Endothelial cell of umbilical vein (primary cell): ENCODE results near the gene FAM3B. TPM values are rescaled to one million over a fixed set of nuclear protein-coding genes. Genes with fewer than 3 reads are reported as not detected.

Experiments used
- BruUV-seq: library from RNA; stranded (reverse); fragments of 400-500 nt; replicated peaks from 2 replicates; lab custom pipeline; 2021; lab: Mats Ljungman, UMichigan
- CTCF ChIA-PET: fragments of 300-600, 350-600 bp; sonication (Branson Sonifier 250); formaldehyde crosslinking; loops from one replicate; lab custom pipeline; 2021; ENCODE audit warnings: antibody characterized with exemption, inconsistent platforms; lab: Charles Lee
- POLR2A ChIA-PET: fragments of 300-600, 350-600 bp; sonication (Branson Sonifier 250); formaldehyde crosslinking; loops from one replicate; lab custom pipeline; 2021; ENCODE audit warnings: antibody characterized with exemption, inconsistent platforms; lab: Charles Lee
- DNase-seq: peaks from one replicate; pipeline ENCODE4 v3.0.0-alpha.2; 2011; ENCODE audit warnings: low read depth, low spot score
- FAIRE-seq: peaks from 2 replicates; lab custom pipeline; 2011; peaks lifted over from hg19 to GRCh38; lab: Jason Lieb, UNC
- H2AFZ ChIP-seq: 2 replicates; pipeline ENCODE4 v1.6.0; 2012; ENCODE audit warnings: low read depth, low read length, control low read depth, inconsistent platforms
- H3K27ac ChIP-seq: 2 replicates; pipeline ENCODE4 v1.5.1; 2011; ENCODE audit warnings: low read depth, mild to moderate bottlenecking, control low read depth, low read length, moderate library complexity; ENCODE audit not compliant: insufficient read depth
- H3K27me3 ChIP-seq, 2 experiments: 2 replicates each; pipeline versions ENCODE4 v1.6.0 to v1.6.1; 2011; ENCODE audit warnings: low read length in 2 of 2, mixed read lengths in 1 of 2; ENCODE audit not compliant: control insufficient read depth in 2 of 2, insufficient read depth in 2 of 2
- H3K36me3 ChIP-seq, 2 experiments: 2 replicates in 1 of 2; 3 replicates in 1 of 2; pipeline ENCODE4 v1.5.1; 2011; ENCODE audit warnings: low read length in 2 of 2, mild to moderate bottlenecking in 1 of 2, moderate library complexity in 1 of 2; ENCODE audit not compliant: control insufficient read depth in 2 of 2, insufficient read depth in 2 of 2; ENCODE audit errors: extremely low read depth in 1 of 2
- H3K4me1 ChIP-seq: 3 replicates; pipeline ENCODE4 v1.5.1; 2011; ENCODE audit warnings: mild to moderate bottlenecking, low read length; ENCODE audit not compliant: control insufficient read depth, insufficient read depth; ENCODE audit errors: extremely low read depth
- H3K4me2 ChIP-seq: 2 replicates; pipeline ENCODE4 v1.6.1; 2011; ENCODE audit warnings: low read length, control low read depth, mixed read lengths; ENCODE audit not compliant: insufficient read depth
- H3K4me3 ChIP-seq, 3 experiments: fragments of 200-600 bp in 1 of 3; sonication (generic), shearing (Covaris generic) in 1 of 3; replicated peaks in 1 of 3; 2 replicates each; pipeline ENCODE4 v1.5.1; 2011 to 2016; ENCODE audit warnings: control low read depth in 3 of 3, low read length in 3 of 3, mild to moderate bottlenecking in 2 of 3, inconsistent platforms in 1 of 3, low read depth in 1 of 3, moderate library complexity in 1 of 3; ENCODE audit not compliant: insufficient read depth in 1 of 3
- H3K79me2 ChIP-seq: 2 replicates; pipeline ENCODE4 v1.6.0; 2012; ENCODE audit warnings: low read length, inconsistent platforms; ENCODE audit not compliant: control insufficient read depth, insufficient read depth
- H3K9ac ChIP-seq: replicated peaks from 2 replicates; pipeline ENCODE3; 2011; ENCODE audit warnings: low read length, control low read depth; ENCODE audit not compliant: insufficient read depth; ENCODE audit errors: extremely low read depth
- H3K9me1 ChIP-seq: replicated peaks from 3 replicates; pipeline ENCODE4 v1.6.0; 2011; ENCODE audit warnings: mild to moderate bottlenecking, low read length; ENCODE audit not compliant: control insufficient read depth, insufficient read depth; ENCODE audit errors: extremely low read depth
- H3K9me3 ChIP-seq: replicated peaks from 2 replicates; pipeline ENCODE4 v1.5.1; 2012; ENCODE audit warnings: low read length, inconsistent platforms; ENCODE audit not compliant: control insufficient read depth, insufficient read depth
- H4K20me1 ChIP-seq: replicated peaks from 2 replicates; pipeline ENCODE3; 2011; ENCODE audit warnings: mild to moderate bottlenecking, low read length; ENCODE audit not compliant: control insufficient read depth, insufficient read depth; ENCODE audit errors: extremely low read depth
- EZH2 ChIP-seq: IDR thresholded peaks from 2 replicates; pipeline ENCODE4 v1.6.1; 2012; ENCODE audit warnings: borderline replicate concordance, low read depth, mild to moderate bottlenecking, moderate library complexity, low read length, inconsistent platforms; ENCODE audit not compliant: severe bottlenecking
- JUN ChIP-seq: IDR thresholded peaks from 2 replicates; pipeline ENCODE4 v1.6.1; 2011; ENCODE audit warnings: borderline replicate concordance, low read depth; ENCODE audit not compliant: insufficient read length, insufficient read depth
- MAX ChIP-seq: IDR thresholded peaks from 2 replicates; pipeline ENCODE4 v1.6.1; 2011; ENCODE audit not compliant: insufficient read depth, insufficient read length
- MYC ChIP-seq: IDR thresholded peaks from one replicate; pipeline ENCODE4 v1.6.1; 2011; ENCODE audit warnings: mild to moderate bottlenecking, low read depth, low read length
- POLR2A ChIP-seq: IDR thresholded peaks from 2 replicates; pipeline ENCODE4 v1.6.1; 2012; ENCODE audit warnings: low read depth, mild to moderate bottlenecking, control low read depth, low read length
- POLR2AphosphoS5 ChIP-seq: IDR thresholded peaks from 2 replicates; pipeline ENCODE4 v1.6.1; 2012; ENCODE audit warnings: low read depth, mild to moderate bottlenecking, control low read depth, low read length, moderate library complexity; ENCODE audit not compliant: insufficient read depth
- dilution Hi-C: fragments of 300-500 bp; cut with MboI; formaldehyde crosslinking; loops from one replicate; pipeline ENCODE4 v1.15.0; 2019; ENCODE audit warnings: low sequenced_read_pairs; ENCODE audit not compliant: extremely low pct_ligation_motif_present
- intact Hi-C: fragments of 100-400 bp; cut with micrococcal nuclease; formaldehyde crosslinking; loops from one replicate; pipeline ENCODE4 v1.10.0; 2022
- polyA plus RNA-seq, 4 experiments: library from polyadenylated mRNA; depleted of rRNA in 3 of 4; stranded (reverse) in 3 of 4; unstranded in 1 of 4; fragments of >200 nt; gene quantifications; 2 replicates each; pipeline versions ENCODE4 v1.2.1 to v1.2.3, GENCODE V29; 2011 to 2012; ENCODE audit warnings: missing spikeins in 1 of 4
- total RNA-seq: library from RNA; stranded (reverse); gene quantifications from 2 replicates; pipeline ENCODE4 v1.2.3, GENCODE V29; 2021

Gene FAM3B
- total and polyA plus RNA-seq, 2 donors (not counting 3 experiments of a cell fraction or from before 2014, with no cell fraction given) = not detected

GRCh38 chr21:41322496-41323382 lies 6.1 kb downstream of the FAM3B start:
- Histone ChIP-seq H3K79me2 (no peaks in the 10 kb centered on the region), H3K27me3 (peaks cover 0 to 2% of the 10 kb centered on the region in 2 experiments), H3K4me3 (no peak overlapping the region), H2AFZ (no peak overlapping the region), H3K9me1 (no peaks in the 10 kb centered on the region), H3K27ac (no peak overlapping the region), H3K4me1 (no peaks in the 10 kb centered on the region), H3K36me3 (no peaks in the 10 kb centered on the region), H3K9ac (no peak overlapping the region), H3K9me3 (no peaks in the 10 kb centered on the region), H4K20me1 (no peaks in the 10 kb centered on the region), H3K4me2 (no peak overlapping the region)
- dilution Hi-C loops = no loop called here
- POLR2A ChIA-PET = no interaction called here
- FAIRE-seq (no peak), DNase-seq (no peak)
- intact Hi-C loops = no loop called here
- BruUV-seq = no TSS peak
- TF ChIP-seq POLR2AphosphoS5 (no peak), POLR2A (no peak), JUN (no peak)
- CTCF ChIA-PET = no interaction called here

- Histone ChIP-seq H3K4me3 (no peak overlapping the region), H2AFZ (no peak overlapping the region), H3K27me3 (no peaks in the 10 kb centered on the region), H3K9me3 (no peaks in the 10 kb centered on the region), H3K36me3 (no peaks in the 10 kb centered on the region), H3K27ac (no peak overlapping the region), H3K79me2 (no peaks in the 10 kb centered on the region), H3K9me1 (no peaks in the 10 kb centered on the region), H4K20me1 (no peaks in the 10 kb centered on the region), H3K9ac (no peak overlapping the region), H3K4me1 (no peaks in the 10 kb centered on the region), H3K4me2 (no peak overlapping the region)
- CTCF ChIA-PET = no interaction called here
- no TSS peak for BruUV-seq
- intact Hi-C loops = no loop called here
- dilution Hi-C loops = no loop called here
- DNase-seq = no peak
- POLR2A ChIA-PET = no interaction called here
- TF ChIP-seq MYC = no peak
- TF ChIP-seq EZH2 = no peak
- no peak for TF ChIP-seq MAX
- no peak for TF ChIP-seq JUN
- TF ChIP-seq POLR2AphosphoS5 = no peak
- no peak for FAIRE-seq
These were observed 8.7 kb downstream of the FAM3B start for GRCh38 chr21:41325138-41325912.
